ENCODE results near the gene KCNJ9.

KCNJ9 gene

DNA sequence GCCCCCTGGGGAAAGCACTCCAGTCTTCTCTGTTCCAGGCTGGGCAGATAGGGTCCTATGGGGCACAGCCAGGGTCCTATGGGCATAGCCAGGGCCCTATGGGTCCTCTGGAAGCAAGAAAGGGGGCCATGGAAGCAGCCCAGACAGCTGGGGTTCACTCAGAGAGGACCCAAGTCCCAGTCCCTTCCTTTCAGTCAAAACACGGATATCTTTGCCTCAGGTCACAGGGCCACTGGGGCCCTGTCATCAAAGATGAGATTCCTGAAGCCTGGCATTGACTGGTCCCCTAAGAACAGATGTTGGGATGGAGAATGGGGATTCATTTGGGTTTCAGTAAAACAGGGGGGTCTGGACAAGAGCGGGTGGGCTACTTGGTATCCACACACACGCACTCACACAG, 8.5 kb downstream of the KCNJ9 start:
- DNase-seq = no peak

- DNase-seq = no peak
Observed at GRCh38 chr1:160090760-160091159, 9.4 kb downstream of the KCNJ9 start.

GRCh38 chr1:160091666-160092223, 10.4 kb downstream of the KCNJ9 start:
- DNase-seq = no peak

- no peak for DNase-seq
Observed at GRCh38 chr1:160092366-160093068, 11.2 kb downstream of the KCNJ9 start.

GRCh38 chr1:160093069-160093395, 11.7 kb downstream of the KCNJ9 start:
- DNase-seq = no peak

DNA sequence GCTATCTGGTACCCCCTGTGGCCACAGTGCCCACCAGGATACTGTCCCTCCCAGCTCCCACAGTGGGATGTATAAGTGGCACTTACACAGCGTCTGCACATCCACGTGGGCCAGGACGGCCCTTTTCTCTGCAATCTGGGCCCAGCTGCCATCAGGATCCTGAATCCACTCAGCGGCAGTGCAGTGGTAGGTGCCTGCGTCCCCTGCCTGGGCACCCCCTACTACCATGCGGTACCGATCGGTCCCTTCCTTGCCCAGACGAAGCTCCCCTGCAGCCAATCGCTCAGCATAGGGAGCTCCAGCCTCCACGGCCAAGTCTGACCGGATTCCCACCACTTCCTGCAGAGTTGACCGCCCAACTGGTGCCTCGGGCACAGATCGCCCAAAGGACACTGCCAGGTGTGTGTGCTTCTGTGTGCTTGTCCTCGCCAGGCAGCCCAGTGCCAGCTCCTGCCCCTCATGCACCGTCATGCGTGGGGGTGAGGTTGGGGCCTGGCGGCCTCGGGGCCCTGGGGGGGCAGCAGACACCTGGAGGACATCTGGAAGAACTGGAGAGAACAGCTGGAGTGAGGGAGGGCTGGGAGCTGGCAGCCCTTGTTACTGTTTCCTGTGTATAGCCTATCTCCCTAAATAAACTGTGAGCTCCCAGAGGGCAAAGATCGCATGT, 12.4 kb downstream of the KCNJ9 start:
- DNase-seq = no peak

DNA sequence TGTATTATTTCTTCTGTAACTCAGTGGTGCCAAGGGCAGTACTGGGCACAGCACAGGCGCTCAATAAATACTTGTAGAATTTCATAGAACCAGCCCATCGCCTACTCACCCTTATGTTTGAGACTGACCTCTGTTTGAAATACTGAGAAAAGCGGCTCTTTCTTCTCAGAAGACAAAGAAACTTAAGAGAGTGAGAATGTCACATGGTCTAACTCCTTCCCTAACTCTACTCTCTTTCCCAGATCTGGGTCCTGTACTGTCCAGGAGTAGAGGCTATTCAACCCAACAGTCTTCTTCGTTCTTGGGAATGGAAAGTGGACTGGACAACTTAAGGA, 12.9 kb downstream of the KCNJ9 start:
- DNase-seq = no peak

DNA sequence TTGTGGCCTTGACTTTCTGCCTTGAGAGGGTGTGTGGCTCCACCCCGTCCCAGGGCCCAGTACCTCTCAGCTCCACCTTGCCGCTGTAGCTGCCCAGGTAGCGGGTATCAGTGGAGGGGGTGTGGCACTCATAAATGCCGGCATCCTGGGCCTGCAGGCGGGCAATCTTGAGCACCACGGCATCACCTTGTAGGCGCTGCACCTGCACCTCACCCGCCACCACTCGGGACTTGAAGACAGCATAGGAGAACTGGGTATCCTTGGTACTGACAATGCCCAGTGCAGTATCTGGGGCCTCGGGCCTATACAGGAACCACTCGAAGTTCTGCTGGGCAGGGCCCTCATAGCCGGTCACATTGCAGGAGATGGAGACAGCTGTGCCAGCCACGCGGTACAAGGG, 13.5 kb downstream of the KCNJ9 start:
- DNase-seq = no peak

DNA sequence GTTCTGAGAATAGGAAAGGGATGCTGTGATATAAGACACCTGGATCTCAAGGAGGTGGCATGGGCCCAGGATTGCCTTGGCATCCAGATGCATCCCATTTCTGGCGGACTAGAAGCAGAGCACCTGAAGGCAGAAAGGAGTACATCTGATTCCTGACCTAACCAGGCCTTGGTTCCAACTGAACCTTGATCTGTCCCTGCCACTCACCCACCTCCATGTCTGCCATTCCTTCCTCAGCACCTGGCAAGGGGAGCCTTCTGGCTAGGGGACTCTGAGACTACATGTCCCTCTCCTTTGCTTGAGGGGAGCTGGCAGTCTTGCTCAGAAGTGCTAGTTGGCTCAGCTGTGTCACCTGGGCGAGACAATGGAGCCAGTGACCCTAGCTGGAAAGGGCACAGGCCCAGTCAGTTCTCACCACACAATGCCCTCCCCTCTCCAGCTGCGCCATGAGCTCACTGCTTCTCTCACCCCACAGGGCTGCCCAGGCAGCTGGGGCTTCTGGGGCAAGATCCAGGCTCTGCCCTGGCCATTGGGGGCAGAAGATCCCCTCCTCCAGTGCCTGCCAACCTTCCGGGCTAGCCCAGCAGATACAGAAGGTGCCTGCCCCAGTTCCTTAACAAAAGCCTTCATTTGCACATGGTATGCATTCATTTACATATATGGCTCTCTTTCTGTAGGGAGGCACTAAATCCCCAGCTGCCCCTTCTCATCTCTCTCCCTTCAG, 14.2 kb downstream of the KCNJ9 start:
- DNase-seq = no peak

- no peak for DNase-seq
Observed at GRCh38 chr1:160096274-160097116, 15.2 kb downstream of the KCNJ9 start.

GRCh38 chr1:160097151-160097910, 16.0 kb downstream of the KCNJ9 start:
- DNase-seq = no peak

DNA sequence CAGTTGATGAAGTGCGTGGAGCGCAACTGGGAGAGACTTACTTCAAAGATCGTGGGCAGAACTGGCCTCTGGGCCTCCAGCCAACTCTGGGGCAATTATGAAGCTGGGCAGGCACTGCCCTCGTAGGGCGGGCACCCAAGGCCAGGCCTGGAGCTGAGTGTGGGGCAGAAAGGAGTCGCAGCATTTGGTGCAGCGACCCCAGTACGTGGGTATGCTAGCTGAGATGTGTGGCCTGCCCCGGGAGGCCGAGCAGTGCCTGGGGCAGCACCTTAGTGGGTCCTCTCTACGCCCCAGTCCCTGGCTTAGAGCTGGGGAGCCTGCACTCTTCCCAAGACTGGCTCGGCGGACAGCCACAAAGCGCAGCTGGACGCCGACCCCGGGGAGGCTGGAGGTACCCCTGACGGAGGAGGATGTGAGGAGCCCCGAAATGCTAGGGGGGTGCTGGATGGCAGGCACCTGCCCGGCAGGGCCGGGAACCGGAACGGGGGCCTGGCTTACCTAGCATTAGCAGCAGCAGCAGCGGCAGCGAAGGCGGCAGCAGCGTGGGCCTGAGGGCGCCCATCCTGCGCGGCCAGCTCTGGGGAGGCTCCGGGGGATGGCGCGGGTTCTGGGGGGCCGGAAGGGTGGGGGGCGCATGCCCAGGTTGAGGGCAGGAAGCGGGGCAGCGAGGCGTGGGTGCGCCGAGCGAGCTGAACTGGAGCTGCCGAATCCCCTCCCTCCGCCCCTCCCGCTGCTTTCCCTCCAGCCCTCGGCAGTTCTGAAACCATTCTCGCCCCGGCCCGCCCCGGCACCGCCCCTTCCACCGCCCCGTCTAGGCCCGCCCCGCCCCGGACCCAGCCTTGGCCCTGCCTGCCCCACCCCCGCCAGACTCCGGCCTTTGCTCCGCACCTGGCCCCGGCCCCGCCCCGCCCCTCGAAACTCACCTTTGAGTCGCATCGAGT, 16.8 kb downstream of the KCNJ9 start, which contains the start of gene IGSF8:
TSS of gene IGSF8 (minus strand) at position 709 of the 941 bp plus-strand sequence. CDS start at position 562, 147 bp downstream.
- DNase-seq = no peak

GRCh38 chr1:160098852-160099561, 17.7 kb downstream of the KCNJ9 start:
- DNase-seq = peak; percentile 89

GRCh38 chr1:160099716-160100375, 18.5 kb downstream of the KCNJ9 start:
- DNase-seq = no peak

DNA sequence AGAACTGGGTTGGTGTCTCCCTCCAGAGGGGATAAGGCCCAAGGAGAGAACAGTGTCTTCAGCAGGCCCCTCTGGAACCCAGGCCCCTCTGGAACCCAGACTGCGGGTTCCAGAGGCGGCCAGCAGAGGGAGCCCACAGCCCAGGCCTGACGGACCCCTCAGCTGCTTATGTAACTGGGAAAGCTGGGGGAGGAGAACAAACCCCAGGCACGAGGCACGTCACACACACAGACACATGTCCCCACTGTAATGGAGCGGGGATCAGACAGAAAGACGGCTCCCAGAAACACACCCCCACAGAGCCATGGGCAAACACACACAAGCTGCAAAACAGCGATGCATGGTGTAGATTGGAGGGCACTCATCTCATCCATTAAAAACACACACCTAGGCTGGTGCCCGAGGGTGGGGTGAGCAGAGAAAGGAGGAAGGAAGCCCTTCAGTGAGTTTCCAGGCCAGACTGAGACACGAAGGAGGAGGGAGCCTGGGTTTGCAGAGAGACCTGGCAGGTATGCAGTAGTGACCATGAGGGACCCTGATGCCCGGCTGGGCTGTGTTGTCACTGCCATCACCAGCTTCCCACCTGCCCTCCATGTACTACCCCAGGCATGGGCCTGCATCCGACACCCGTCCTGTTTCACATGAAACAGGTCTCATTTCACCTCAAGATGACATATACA, 19.8 kb downstream of the KCNJ9 start:
- DNase-seq = no peak

DNA sequence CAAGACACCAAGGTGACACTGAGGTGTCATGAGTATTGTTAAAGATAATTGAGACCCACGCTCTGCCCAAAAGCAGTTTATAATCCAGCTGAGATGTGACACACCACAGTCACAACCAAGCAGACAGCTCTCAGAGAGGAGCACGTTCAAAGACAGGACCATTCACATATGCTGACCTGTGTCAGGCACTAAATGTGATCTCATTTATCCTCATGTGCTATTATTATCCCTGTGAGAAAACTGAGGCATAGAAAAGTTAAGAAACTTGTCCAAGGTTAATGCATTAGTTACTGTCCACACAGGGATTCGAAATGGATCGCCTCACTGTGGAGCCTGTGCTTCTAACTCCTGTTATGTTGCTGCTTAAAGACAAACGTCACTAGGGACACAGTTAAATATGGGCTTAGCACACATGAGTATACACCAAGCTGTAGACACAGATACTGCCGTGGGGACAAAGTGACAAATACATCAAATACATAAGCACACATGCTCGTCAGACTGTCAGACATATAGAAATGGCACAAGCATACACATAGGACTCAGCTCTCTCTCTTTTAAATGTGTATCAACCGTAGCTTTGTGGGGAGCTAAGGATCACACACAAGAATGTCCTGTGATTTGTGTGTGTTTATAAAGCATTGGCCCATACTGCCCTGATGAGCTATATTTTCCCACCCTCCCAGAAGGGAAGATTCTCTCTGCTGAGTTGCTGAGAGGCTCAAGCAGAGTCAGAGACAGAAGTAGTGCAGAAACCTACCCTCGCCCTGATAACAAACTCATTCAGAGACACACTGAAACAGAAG, 20.6 kb downstream of the KCNJ9 start:
- DNase-seq = no peak

- DNase-seq = no peak
Observed at GRCh38 chr1:160103658-160104408, 22.5 kb downstream of the KCNJ9 start.
